Right lobe of liver (tissue), 4 donors: ENCODE measurements around the gene MAP7.

ENCODE experiments used
- POLR2A ChIP-seq: fragments of 450-650 bp; IDR thresholded peaks from one replicate; pipeline ENCODE4 v1.6.1; 2017; ENCODE audit warnings: antibody characterized with exemption, mild to moderate bottlenecking
- TF ChIP-seq, protein P1 (sequence below), 4 donors: fragments of 200-600 bp in 3 of 4; fragments of 450-650 bp in 1 of 4; IDR thresholded peaks; one replicate each; pipeline versions ENCODE4 v1.5.1 to v1.8.0; 2016 to 2022; ENCODE audit warnings: antibody characterized with exemption in 4 of 4, mild to moderate bottlenecking in 2 of 4
- donor health status: DM: no; HTN: no; CAD: no.
- donor health status: DM: no; HTN: no; CAD: no.
- donor health status: DM: no; HTN: yes; CAD: no.

GRCh38 chr6:136514591-136514990 is 35.6 kb downstream of the MAP7 start:
- TF ChIP-seq, protein P1, sequence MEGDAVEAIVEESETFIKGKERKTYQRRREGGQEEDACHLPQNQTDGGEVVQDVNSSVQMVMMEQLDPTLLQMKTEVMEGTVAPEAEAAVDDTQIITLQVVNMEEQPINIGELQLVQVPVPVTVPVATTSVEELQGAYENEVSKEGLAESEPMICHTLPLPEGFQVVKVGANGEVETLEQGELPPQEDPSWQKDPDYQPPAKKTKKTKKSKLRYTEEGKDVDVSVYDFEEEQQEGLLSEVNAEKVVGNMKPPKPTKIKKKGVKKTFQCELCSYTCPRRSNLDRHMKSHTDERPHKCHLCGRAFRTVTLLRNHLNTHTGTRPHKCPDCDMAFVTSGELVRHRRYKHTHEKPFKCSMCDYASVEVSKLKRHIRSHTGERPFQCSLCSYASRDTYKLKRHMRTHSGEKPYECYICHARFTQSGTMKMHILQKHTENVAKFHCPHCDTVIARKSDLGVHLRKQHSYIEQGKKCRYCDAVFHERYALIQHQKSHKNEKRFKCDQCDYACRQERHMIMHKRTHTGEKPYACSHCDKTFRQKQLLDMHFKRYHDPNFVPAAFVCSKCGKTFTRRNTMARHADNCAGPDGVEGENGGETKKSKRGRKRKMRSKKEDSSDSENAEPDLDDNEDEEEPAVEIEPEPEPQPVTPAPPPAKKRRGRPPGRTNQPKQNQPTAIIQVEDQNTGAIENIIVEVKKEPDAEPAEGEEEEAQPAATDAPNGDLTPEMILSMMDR (IDR thresholded peaks at IDR 0.05): no peak
- TF ChIP-seq POLR2A: no peak
